ENCODE results near the gene TBC1D5.

TBC1D5 gene

DNA sequence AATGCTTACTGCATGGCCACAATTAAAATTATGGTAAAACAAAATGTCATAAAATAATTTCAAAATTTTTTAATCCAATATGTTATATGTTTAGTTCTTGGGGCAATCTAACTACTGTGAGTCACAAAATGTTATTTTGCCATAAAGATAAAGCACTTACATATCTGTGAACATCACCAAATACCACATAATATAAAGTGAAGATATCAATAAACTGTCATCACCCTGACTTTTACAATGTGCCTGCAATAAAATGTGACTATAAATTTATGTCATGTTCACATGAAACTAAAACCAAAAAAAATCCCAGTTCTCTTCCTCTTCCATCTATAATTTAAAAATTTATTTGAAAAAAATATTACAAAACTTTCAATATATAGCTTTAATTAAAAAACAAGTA, 191.8 kb downstream of the TBC1D5 start:
- Histone ChIP-seq H3K79me2 (ENCODE audit: insufficient read depth, low read length) (no peaks in the 10 kb centered on the region; the same call in none of the 2 replicates), H4K20me1 (ENCODE audit: insufficient read depth, low read length, poor library complexity, severe bottlenecking) (peaks cover 5% of the 10 kb centered on the region), H3K4me3 (ENCODE audit: low read length, poor library complexity, severe bottlenecking) (no peak overlapping the region), H3K9ac (ENCODE audit: low read depth, low read length, poor library complexity, severe bottlenecking) (no peak overlapping the region), H3K4me2 (ENCODE audit: low read depth, low read length, poor library complexity, severe bottlenecking) (no peak overlapping the region), H3K27me3 (ENCODE audit: insufficient read depth, low read length, poor library complexity, severe bottlenecking) (no peaks in the 10 kb centered on the region), H3K9me3 (ENCODE audit: insufficient read depth, low read depth, low read length) (no peaks in the 10 kb centered on the region), H3K9me2 (replicated peaks; ENCODE audit: low read depth, low read length) (no peaks in the 10 kb centered on the region), H3F3A (ENCODE audit: low read depth) (no peaks in the 10 kb centered on the region), H2AFZ (ENCODE audit: low read length) (no peak overlapping the region), H3K4me1 (ENCODE audit: insufficient read depth, low read length, poor library complexity, severe bottlenecking) (peaks cover 6% of the 10 kb centered on the region), H3K36me3 (ENCODE audit: insufficient read depth, low read length) (no peaks in the 10 kb centered on the region)
- TF ChIP-seq CTCF (conservative IDR thresholded peaks at IDR 0.05; ENCODE audit: low read length) (no peak), EZH2phosphoT487 (IDR thresholded peaks at IDR 0.05; ENCODE audit: borderline replicate concordance) (no peak)

DNA sequence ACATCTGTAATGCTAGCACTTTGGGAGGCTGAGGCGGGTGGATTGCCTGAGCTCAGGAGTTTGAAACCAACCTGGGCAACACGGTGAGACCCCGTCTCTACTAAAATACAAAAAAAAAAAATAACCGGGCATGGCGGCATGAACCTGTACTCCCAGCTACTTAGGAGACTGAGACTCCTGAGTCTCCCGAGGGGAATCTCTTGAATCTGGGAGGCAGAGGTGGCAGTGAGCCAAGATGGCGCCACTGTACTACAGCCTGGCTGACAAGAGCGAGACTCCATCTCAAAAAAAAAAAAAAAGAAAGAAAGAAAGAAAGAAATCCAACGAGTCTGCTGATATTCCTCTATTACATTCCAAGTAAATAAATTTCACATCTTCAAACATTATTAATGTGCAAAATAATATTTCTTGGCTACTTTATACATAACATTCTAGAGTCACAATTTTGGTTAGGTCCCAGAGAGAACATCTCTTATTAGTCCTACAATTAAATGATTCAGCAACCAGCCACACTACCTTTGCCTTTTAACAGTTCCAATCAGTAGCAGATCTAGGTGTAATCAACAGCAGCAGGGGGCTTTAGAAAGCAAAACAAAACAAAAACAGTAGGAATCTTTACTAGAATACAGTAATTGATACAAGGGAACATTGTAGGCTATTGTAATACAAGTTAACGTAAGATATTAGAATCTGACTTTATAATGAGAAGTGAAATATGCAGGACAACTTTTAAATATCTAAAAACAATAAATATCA, 195.8 kb downstream of the TBC1D5 start:
- H3K4me2 ChIP-seq (ENCODE audit: low read depth, low read length, poor library complexity, severe bottlenecking), result no peak overlapping the region
- no peaks in the 10 kb centered on the region for H3K36me3 ChIP-seq (ENCODE audit: insufficient read depth, low read length)
- no peaks in the 10 kb centered on the region for H3K27me3 ChIP-seq (ENCODE audit: insufficient read depth, low read length, poor library complexity, severe bottlenecking)
- no peak for TF ChIP-seq CTCF (conservative IDR thresholded peaks at IDR 0.05; ENCODE audit: low read length)
- TF ChIP-seq EZH2phosphoT487 (IDR thresholded peaks at IDR 0.05; ENCODE audit: borderline replicate concordance), result no peak
- peaks cover 6% of the 10 kb centered on the region for H3K4me1 ChIP-seq (ENCODE audit: insufficient read depth, low read length, poor library complexity, severe bottlenecking)
- H3K9me3 ChIP-seq (ENCODE audit: insufficient read depth, low read depth, low read length), result peaks cover under 1% of the 10 kb centered on the region; the same call in 1 of the 2 replicates
- H3F3A ChIP-seq (ENCODE audit: low read depth), result no peaks in the 10 kb centered on the region
- no peak overlapping the region for H3K4me3 ChIP-seq (ENCODE audit: low read length, poor library complexity, severe bottlenecking)
- H3K9ac ChIP-seq (ENCODE audit: low read depth, low read length, poor library complexity, severe bottlenecking), result no peak overlapping the region
- H3K9me2 ChIP-seq (replicated peaks; ENCODE audit: low read depth, low read length), result no peaks in the 10 kb centered on the region
- H2AFZ ChIP-seq (ENCODE audit: low read length), result no peak overlapping the region
- H4K20me1 ChIP-seq (ENCODE audit: insufficient read depth, low read length, poor library complexity, severe bottlenecking), result peaks cover 3% of the 10 kb centered on the region
- peaks cover 10% of the 10 kb centered on the region; the same call in 1 of the 2 replicates for H3K79me2 ChIP-seq (ENCODE audit: insufficient read depth, low read length)

GRCh38 chr3:17544632-17545031, 197.8 kb downstream of the TBC1D5 start:
- TF ChIP-seq EZH2phosphoT487 (IDR thresholded peaks at IDR 0.05; ENCODE audit: borderline replicate concordance) (no peak), CTCF (conservative IDR thresholded peaks at IDR 0.05; ENCODE audit: low read length) (peak; percentile 49)
- no peak overlapping the region for H3K9ac ChIP-seq (ENCODE audit: low read depth, low read length, poor library complexity, severe bottlenecking)
- peaks cover 10% of the 10 kb centered on the region; the same call in 1 of the 2 replicates for H3K79me2 ChIP-seq (ENCODE audit: insufficient read depth, low read length)
- no peaks in the 10 kb centered on the region for H3F3A ChIP-seq (ENCODE audit: low read depth)
- H4K20me1 ChIP-seq (ENCODE audit: insufficient read depth, low read length, poor library complexity, severe bottlenecking), result no peaks in the 10 kb centered on the region
- no peaks in the 10 kb centered on the region for H3K9me2 ChIP-seq (replicated peaks; ENCODE audit: low read depth, low read length)
- no peak overlapping the region for H2AFZ ChIP-seq (ENCODE audit: low read length)
- no peak overlapping the region for H3K4me3 ChIP-seq (ENCODE audit: low read length, poor library complexity, severe bottlenecking)
- H3K4me2 ChIP-seq (ENCODE audit: low read depth, low read length, poor library complexity, severe bottlenecking), result no peak overlapping the region
- H3K36me3 ChIP-seq (ENCODE audit: insufficient read depth, low read length), result no peaks in the 10 kb centered on the region
- H3K27me3 ChIP-seq (ENCODE audit: insufficient read depth, low read length, poor library complexity, severe bottlenecking), result no peaks in the 10 kb centered on the region
- H3K4me1 ChIP-seq (ENCODE audit: insufficient read depth, low read length, poor library complexity, severe bottlenecking), result no peaks in the 10 kb centered on the region
- H3K9me3 ChIP-seq (ENCODE audit: insufficient read depth, low read depth, low read length), result peaks cover 4% of the 10 kb centered on the region; the same call in 1 of the 2 replicates

Measured in Loucy (cell line).